Gastrocnemius medialis (tissue), 4 donors: ENCODE results near the gene PLPP1. TPM values are rescaled to one million over a fixed set of nuclear protein-coding genes. Genes with fewer than 3 reads are reported as not detected.
A peak's percentile ranks its signal among the peaks of the same experiment; 100 is the strongest.
"Not testable (repeated sequence)": the region's sequence is repeated elsewhere in the genome, so short reads cannot be mapped to it uniquely, and the experiment has no call there.

Experiments
- ATAC-seq, 2 donors: fragments of 150-250 bp; one replicate each; pipeline ENCODE4 v1.9.1; 2016
- DNase-seq, 2 donors: peaks; one replicate each; pipeline ENCODE4 v3.0.0-alpha.2; 2019
- H3K27ac ChIP-seq, 4 donors: fragments of 200-600 bp; sonication (generic); 1 replicate in 1 of 4; 2 replicates in 3 of 4; pipeline ENCODE4 v1.5.1; 2016 to 2018; ENCODE audit warnings: mild to moderate bottlenecking in 2 of 4, moderate library complexity in 1 of 4
- H3K27me3 ChIP-seq, 3 donors: fragments of 200-600 bp; sonication (generic) in 2 of 3; 1 replicate in 1 of 3; 2 replicates in 2 of 3; pipeline versions ENCODE4 v1.5.1 to v1.6.0; 2016 to 2019; ENCODE audit warnings: mild to moderate bottlenecking in 1 of 3, moderate library complexity in 1 of 3
- H3K36me3 ChIP-seq, 2 donors: fragments of 200-600 bp; sonication (generic) in 1 of 2; one replicate each; pipeline ENCODE4 v1.5.1; 2017 to 2018
- H3K4me1 ChIP-seq, 2 donors: fragments of 200-600 bp; sonication (generic) in 1 of 2; one replicate each; pipeline ENCODE4 v1.5.1; 2016 to 2017; ENCODE audit warnings: mild to moderate bottlenecking in 2 of 2
- H3K4me3 ChIP-seq, 4 donors: fragments of 200-600 bp; sonication (generic) in 3 of 4; 1 replicate in 1 of 4; 2 replicates in 3 of 4; pipeline ENCODE4 v1.5.1; 2016 to 2019; ENCODE audit warnings: mild to moderate bottlenecking in 2 of 4
- H3K9me3 ChIP-seq, 3 donors: fragments of 200-600 bp; sonication (generic) in 2 of 3; 1 replicate in 1 of 3; 2 replicates in 2 of 3; pipeline ENCODE4 v1.5.1; 2016 to 2019
- POLR2A ChIP-seq, 2 donors: fragments of 450-650 bp; IDR thresholded peaks; one replicate each; pipeline ENCODE4 v1.6.1; 2017; ENCODE audit warnings: antibody characterized with exemption in 2 of 2, mild to moderate bottlenecking in 2 of 2, moderate library complexity in 2 of 2
- in situ Hi-C, 4 donors: fragments of 200-750 bp; cut with MboI; loops; one replicate each; pipeline versions ENCODE4 v1.15.0 to v1.8.0; 2017; ENCODE audit warnings: low sequenced_read_pairs in 4 of 4
- intact Hi-C: fragments of 100-400 bp; cut with DNase I; formaldehyde crosslinking; loops from one replicate; pipeline ENCODE4 v1.15.1; 2023; ENCODE audit warnings: low total_unique reads
- total RNA-seq, 4 donors: library from RNA; depleted of rRNA; stranded (reverse); fragments of >200 nt; gene quantifications; one replicate each; pipeline versions ENCODE4 v1.1.0 to v1.2.3, GENCODE V29; 2016
- TF ChIP-seq, protein P1 (sequence below), 5 experiments: fragments of 450-650 bp in 3 of 5; fragments of 200-600 bp in 2 of 5; sonication (generic) in 2 of 5; IDR thresholded peaks in 4 of 5; conservative IDR thresholded peaks in 1 of 5; 1 replicate in 4 of 5; 2 replicates in 1 of 5; pipeline ENCODE4 v1.5.1; 2016 to 2019; ENCODE audit warnings: antibody characterized with exemption in 5 of 5, mild to moderate bottlenecking in 3 of 5, moderate library complexity in 3 of 5

The PLPP1 gene
- total RNA-seq, 4 donors from 2014 or later = 79.8 to 147 (median 91.5) TPM

DNA sequence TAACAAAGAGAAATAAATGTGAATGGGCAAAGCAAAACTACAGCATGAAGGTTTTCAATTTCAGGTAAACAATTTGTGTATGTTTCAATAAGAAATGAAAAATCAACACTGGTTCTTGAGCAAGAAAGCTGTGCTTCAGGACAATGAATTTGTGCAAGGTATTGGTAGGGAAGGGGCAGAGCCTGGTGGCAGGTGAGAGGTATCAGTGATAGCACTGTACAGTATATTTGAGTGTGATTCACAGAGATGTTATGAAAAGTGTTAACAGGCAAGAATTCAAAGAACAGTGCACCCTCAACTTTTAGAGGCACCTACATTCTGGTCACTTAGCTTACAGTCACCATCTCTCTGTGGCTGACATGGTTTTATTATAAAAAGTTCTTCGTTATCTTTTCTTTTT lies 25.7 kb downstream of the PLPP1 start:
- in situ Hi-C loops (no loop called here), intact Hi-C loops (no loop called here)
- peak overlapping the region in 1 of 4 donors; percentile 21 for H3K4me3 ChIP-seq
- H3K27me3 ChIP-seq = no peaks in the 10 kb centered on the region
- H3K9me3 ChIP-seq = no peaks in the 10 kb centered on the region
- H3K27ac ChIP-seq = peak overlapping the region; percentile 59 to 81 (median 68)
- H3K4me1 ChIP-seq = peaks cover 48 to 54% of the 10 kb centered on the region in 2 donors
- TF ChIP-seq, protein P1, sequence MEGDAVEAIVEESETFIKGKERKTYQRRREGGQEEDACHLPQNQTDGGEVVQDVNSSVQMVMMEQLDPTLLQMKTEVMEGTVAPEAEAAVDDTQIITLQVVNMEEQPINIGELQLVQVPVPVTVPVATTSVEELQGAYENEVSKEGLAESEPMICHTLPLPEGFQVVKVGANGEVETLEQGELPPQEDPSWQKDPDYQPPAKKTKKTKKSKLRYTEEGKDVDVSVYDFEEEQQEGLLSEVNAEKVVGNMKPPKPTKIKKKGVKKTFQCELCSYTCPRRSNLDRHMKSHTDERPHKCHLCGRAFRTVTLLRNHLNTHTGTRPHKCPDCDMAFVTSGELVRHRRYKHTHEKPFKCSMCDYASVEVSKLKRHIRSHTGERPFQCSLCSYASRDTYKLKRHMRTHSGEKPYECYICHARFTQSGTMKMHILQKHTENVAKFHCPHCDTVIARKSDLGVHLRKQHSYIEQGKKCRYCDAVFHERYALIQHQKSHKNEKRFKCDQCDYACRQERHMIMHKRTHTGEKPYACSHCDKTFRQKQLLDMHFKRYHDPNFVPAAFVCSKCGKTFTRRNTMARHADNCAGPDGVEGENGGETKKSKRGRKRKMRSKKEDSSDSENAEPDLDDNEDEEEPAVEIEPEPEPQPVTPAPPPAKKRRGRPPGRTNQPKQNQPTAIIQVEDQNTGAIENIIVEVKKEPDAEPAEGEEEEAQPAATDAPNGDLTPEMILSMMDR (IDR thresholded peaks at IDR 0.05 in 4 of 5, conservative IDR thresholded peaks at IDR 0.05 in 1 of 5) = no peak
- no peak for TF ChIP-seq POLR2A (IDR thresholded peaks at IDR 0.05)
- DNase-seq (no peak), ATAC-seq (peak in 1 of 2 donors; percentile 18)
- no peaks in the 10 kb centered on the region for H3K36me3 ChIP-seq

DNA sequence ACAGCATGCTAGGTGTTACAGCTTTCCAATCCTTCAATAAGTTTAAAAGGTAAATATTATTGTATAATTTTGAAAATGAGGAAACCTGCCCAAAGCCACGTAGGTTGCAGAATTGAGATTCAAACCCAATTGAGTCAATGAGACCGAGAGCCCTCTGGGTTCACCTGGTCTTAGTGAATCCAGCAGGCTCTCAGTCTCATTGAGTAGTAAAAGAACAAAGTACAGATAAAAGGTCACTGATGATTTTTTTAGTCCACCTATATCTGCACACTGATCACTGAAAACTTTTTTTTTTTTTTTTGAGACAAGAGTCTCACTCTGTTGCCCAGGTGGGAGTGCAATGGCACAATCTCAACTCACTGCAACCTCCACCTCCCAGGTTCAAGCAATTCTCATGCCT lies 27.2 kb downstream of the PLPP1 start:
- H3K9me3 ChIP-seq = no peaks in the 10 kb centered on the region
- DNase-seq (no peak), ATAC-seq (no peak)
- H3K27me3 ChIP-seq = no peaks in the 10 kb centered on the region
- no peaks in the 10 kb centered on the region for H3K36me3 ChIP-seq
- intact Hi-C loops (no loop called here), in situ Hi-C loops (no loop called here)
- H3K27ac ChIP-seq = peak overlapping the region in 1 of 4 donors; percentile 36
- H3K4me1 ChIP-seq = peaks cover 52 to 63% of the 10 kb centered on the region in 2 donors
- H3K4me3 ChIP-seq = no peak overlapping the region
- TF ChIP-seq, protein P1 (IDR thresholded peaks at IDR 0.05 in 4 of 5, conservative IDR thresholded peaks at IDR 0.05 in 1 of 5) = no peak
- TF ChIP-seq POLR2A (IDR thresholded peaks at IDR 0.05) = no peak

DNA sequence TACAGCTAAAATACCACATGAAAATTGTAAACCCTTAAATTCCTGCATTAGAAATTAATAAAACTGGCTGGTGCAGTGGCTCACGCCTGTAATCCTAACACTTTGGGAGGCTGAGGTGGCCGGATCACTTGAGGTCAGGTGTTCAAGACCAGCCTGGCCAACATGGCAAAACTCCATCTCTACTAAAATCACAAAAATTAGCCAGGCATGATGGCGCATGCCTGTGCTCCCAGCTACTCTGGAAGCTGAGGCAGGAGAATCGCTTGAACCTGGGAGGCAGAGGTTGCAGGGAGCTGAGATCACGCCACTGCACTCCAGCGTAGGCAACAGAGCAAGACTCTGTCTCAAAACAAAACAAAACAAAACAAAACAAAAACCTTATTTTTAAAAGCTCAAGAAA lies 29.1 kb downstream of the PLPP1 start:
- H3K27me3 ChIP-seq, ATAC-seq, H3K36me3 ChIP-seq, H3K9me3 ChIP-seq, in situ Hi-C loops, H3K4me3 ChIP-seq, H3K27ac ChIP-seq, intact Hi-C loops, DNase-seq: not testable (repeated sequence)
- peaks cover 56 to 66% of the 10 kb centered on the region in 2 donors for H3K4me1 ChIP-seq

DNA sequence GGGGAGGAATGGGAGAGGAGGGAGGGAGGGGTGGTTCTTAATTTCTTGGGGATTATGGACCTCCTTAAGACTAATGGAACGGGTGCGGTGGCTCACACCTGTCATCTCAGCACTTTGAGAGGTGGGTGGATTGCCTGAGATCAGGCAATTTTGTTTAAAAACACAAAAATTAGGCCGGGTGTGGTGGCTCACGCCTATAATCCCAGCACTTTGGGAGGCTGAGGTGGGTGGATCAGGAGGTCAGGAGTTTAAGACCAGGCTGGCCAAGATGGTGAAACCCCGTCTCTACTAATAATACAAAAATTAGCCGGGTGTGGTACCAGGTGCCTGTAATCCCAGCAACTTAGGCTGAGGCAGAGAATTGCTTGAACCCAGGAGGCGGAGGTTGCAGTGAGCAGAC lies 30.8 kb downstream of the PLPP1 start:
- H3K4me3 ChIP-seq, DNase-seq, H3K27ac ChIP-seq, in situ Hi-C loops, H3K36me3 ChIP-seq, H3K27me3 ChIP-seq, H3K9me3 ChIP-seq, intact Hi-C loops, ATAC-seq: not testable (repeated sequence)
- H3K4me1 ChIP-seq = peaks cover 49 to 55% of the 10 kb centered on the region in 2 donors

DNA sequence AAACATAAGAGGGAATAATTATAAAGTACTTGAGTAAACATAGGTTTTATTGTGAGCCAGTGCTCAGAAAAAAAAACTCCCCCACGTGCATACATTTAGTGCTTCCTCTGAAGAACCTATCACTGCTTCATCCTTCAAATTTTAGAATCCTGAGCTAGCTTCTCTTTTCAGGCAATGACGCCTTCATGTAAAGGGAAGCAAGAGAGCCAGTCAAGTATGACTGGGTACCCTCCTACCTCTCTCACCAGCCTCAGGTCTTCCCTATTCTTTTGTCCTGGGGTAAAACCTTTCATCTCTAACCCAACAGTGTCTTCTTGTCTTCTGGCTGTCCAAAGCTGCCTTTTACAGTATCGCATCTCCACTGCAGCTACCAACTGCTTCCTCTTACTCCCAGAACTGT lies 32.0 kb downstream of the PLPP1 start:
- Histone ChIP-seq H3K4me1 (peaks cover 54 to 55% of the 10 kb centered on the region in 2 donors), H3K4me3 (no peak overlapping the region), H3K27ac (peak overlapping the region in 1 of 4 donors; percentile 41), H3K27me3 (no peaks in the 10 kb centered on the region), H3K9me3 (no peaks in the 10 kb centered on the region), H3K36me3 (no peaks in the 10 kb centered on the region)
- ATAC-seq = no peak
- no peak for TF ChIP-seq POLR2A (IDR thresholded peaks at IDR 0.05)
- TF ChIP-seq, protein P1 (IDR thresholded peaks at IDR 0.05 in 4 of 5, conservative IDR thresholded peaks at IDR 0.05 in 1 of 5) = no peak
- in situ Hi-C loops = no loop called here
- intact Hi-C loops = no loop called here
- DNase-seq = no peak

DNA sequence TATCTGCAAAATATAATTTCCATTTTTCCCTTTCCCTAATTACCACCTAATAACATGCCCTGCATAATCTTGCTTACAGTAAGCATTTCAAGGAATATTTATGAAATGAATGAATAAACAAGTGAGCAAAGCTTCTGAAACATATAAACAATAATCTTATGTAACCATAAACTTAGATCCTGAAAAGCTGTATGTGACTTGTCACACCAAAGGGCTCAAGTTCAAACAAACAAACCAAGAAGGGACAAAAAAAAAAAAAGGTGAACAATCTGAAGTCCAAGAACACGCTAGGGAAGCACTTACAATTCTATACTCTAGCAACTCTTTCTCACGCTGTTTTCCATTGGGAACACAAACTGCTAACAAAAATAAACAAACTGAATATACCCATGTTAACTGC lies 36.3 kb downstream of the PLPP1 start:
- Histone ChIP-seq H3K27ac (peak overlapping the region in 1 of 4 donors; percentile 3), H3K4me3 (no peak overlapping the region), H3K36me3 (no peaks in the 10 kb centered on the region), H3K4me1 (peaks cover 40 to 42% of the 10 kb centered on the region in 2 donors), H3K9me3 (no peaks in the 10 kb centered on the region), H3K27me3 (no peaks in the 10 kb centered on the region)
- intact Hi-C loops = no loop called here
- DNase-seq = no peak
- in situ Hi-C loops = no loop called here
- no peak for ATAC-seq
- TF ChIP-seq, protein P1 (IDR thresholded peaks at IDR 0.05 in 4 of 5, conservative IDR thresholded peaks at IDR 0.05 in 1 of 5) = no peak
